K562 (cell line): ENCODE data around the gene MAP3K7. TPM values are rescaled to one million over a fixed set of nuclear protein-coding genes. Genes with fewer than 3 reads are reported as not detected.

Source experiments
- ATAC-seq: fragments of 200-7000 bp; cut with Tn5 transposase; 3 replicates; pipeline ENCODE4 v1.9.1; 2020; ENCODE audit warnings: moderate library complexity
- BruUV-seq: library from RNA; stranded (reverse); fragments of 400-500 nt; replicated peaks from 2 replicates; lab custom pipeline; 2021; lab: Mats Ljungman, UMichigan
- CTCF ChIA-PET: fragments of 300-600 bp; formaldehyde crosslinking; extraction: SDS; loops from one replicate; lab custom pipeline; 2021; ENCODE audit warnings: low intra/inter-chr PET ratio; lab: Yijun Ruan, JAX
- POLR2A ChIA-PET: fragments of 300-600, 350-650 bp; sonication (Branson Sonifier 250); formaldehyde crosslinking; extraction: SDS; loops from one replicate; lab custom pipeline; 2021; ENCODE audit warnings: antibody characterized with exemption, inconsistent platforms; lab: Yijun Ruan, JAX
- DNase-seq, 4 experiments: peaks; one replicate each; pipeline versions ENCODE4 v3.0.0 to v3.0.0-alpha.2; 2011 to 2018; ENCODE audit warnings: low spot score in 3 of 4, mixed read lengths in 3 of 4; ENCODE audit errors: extremely low read depth in 1 of 4
- FAIRE-seq: peaks from 2 replicates; lab custom pipeline; 2011; peaks lifted over from hg19 to GRCh38; lab: Jason Lieb, UNC
- H2AFZ ChIP-seq: 2 replicates; pipeline ENCODE4 v1.6.0; 2011; ENCODE audit warnings: low read depth, low read length, control low read depth, inconsistent platforms
- H3K27ac ChIP-seq: fragments of 200-600 bp; 3 replicates; pipeline ENCODE4 v1.8.0; 2011; ENCODE audit warnings: low read depth, mild to moderate bottlenecking, control low read depth, inconsistent platforms, low read length, moderate library complexity, mixed read lengths; ENCODE audit errors: extremely low read depth
- H3K27me3 ChIP-seq, 2 experiments: fragments of 300-600 bp in 1 of 2; 2 replicates in 1 of 2; 3 replicates in 1 of 2; pipeline versions ENCODE4 v1.6.0 to v1.8.0; 2011; ENCODE audit warnings: inconsistent platforms in 2 of 2, low read length in 2 of 2, mild to moderate bottlenecking in 1 of 2, mixed read lengths in 1 of 2, moderate library complexity in 1 of 2; ENCODE audit not compliant: control insufficient read depth in 2 of 2, insufficient read depth in 2 of 2
- H3K36me3 ChIP-seq: fragments of 300-600 bp; 3 replicates; pipeline ENCODE4 v1.8.0; 2011; ENCODE audit warnings: mild to moderate bottlenecking, low read length, inconsistent platforms; ENCODE audit not compliant: control insufficient read depth, insufficient read depth
- H3K4me1 ChIP-seq, 2 experiments: fragments of 200-600 bp in 1 of 2; replicated peaks in 1 of 2; 2 replicates in 1 of 2; 3 replicates in 1 of 2; pipeline versions ENCODE4 v1.5.1 to v1.8.0; 2011; ENCODE audit warnings: inconsistent platforms in 2 of 2, low read length in 2 of 2, mild to moderate bottlenecking in 1 of 2, mixed read lengths in 1 of 2, moderate library complexity in 1 of 2; ENCODE audit not compliant: control insufficient read depth in 2 of 2, insufficient read depth in 2 of 2
- H3K4me2 ChIP-seq: 2 replicates; pipeline ENCODE4 v1.6.1; 2011; ENCODE audit warnings: low read length, control low read depth, inconsistent platforms, mixed read lengths; ENCODE audit not compliant: insufficient read depth
- H3K4me3 ChIP-seq: fragments of 200-600 bp; sonication (generic), shearing (Covaris generic); 2 replicates; pipeline ENCODE4 v1.5.1; 2016; ENCODE audit warnings: control low read depth, inconsistent platforms
- H3K79me2 ChIP-seq: fragments of 200-600 bp; 3 replicates; pipeline ENCODE4 v1.8.0; 2011; ENCODE audit warnings: low read length, inconsistent platforms; ENCODE audit not compliant: control insufficient read depth, insufficient read depth
- H3K9ac ChIP-seq, 2 experiments: 2 replicates each; pipeline versions ENCODE4 v1.6.0 to v1.6.1; 2011; ENCODE audit warnings: low read depth in 2 of 2, low read length in 2 of 2, control low read depth in 1 of 2, inconsistent platforms in 1 of 2, mild to moderate bottlenecking in 1 of 2, mixed read lengths in 1 of 2; ENCODE audit not compliant: insufficient read depth in 1 of 2
- H3K9me1 ChIP-seq: one replicate; pipeline ENCODE4 v1.6.0; 2011; ENCODE audit warnings: inconsistent platforms, mild to moderate bottlenecking, low read length, moderate library complexity; ENCODE audit not compliant: control insufficient read depth, insufficient read depth
- H3K9me3 ChIP-seq: replicated peaks from 2 replicates; pipeline ENCODE4 v1.5.1; 2011; ENCODE audit warnings: low read depth, low read length, inconsistent platforms; ENCODE audit not compliant: control insufficient read depth, insufficient read depth
- H4K20me1 ChIP-seq: replicated peaks from 2 replicates; pipeline ENCODE4 v1.6.1; 2011; ENCODE audit warnings: low read length, inconsistent platforms, mixed read lengths; ENCODE audit not compliant: control insufficient read depth, insufficient read depth
- ARID3A ChIP-seq: IDR thresholded peaks from 2 replicates; pipeline ENCODE4 v1.6.1; 2012; ENCODE audit warnings: low read depth, low read length, improper control_type of control experiment, borderline replicate concordance
- CEBPG ChIP-seq, 3 experiments: fragments of 200-800 bp in 1 of 3; sonication (Bioruptor generic) in 1 of 3; sonication (generic) in 1 of 3; formaldehyde crosslinking in 1 of 3; IDR thresholded peaks in 2 of 3; conservative IDR thresholded peaks in 1 of 3; 2 replicates each; pipeline versions ENCODE4 v1.6.1 to v1.8.0; 2016 to 2022; ENCODE audit warnings: missing compliant biosample characterization in 2 of 3, missing genetic modification characterization in 2 of 3, mild to moderate bottlenecking in 1 of 3, missing genetic modification reagents in 1 of 3
- GABPB2 ChIP-seq: fragments of 250-450 bp; sonication (Bioruptor Pico); conservative IDR thresholded peaks from 2 replicates; pipeline ENCODE4 v1.5.1; 2021; ENCODE audit warnings: mild to moderate bottlenecking
- KAT2B ChIP-seq: IDR thresholded peaks from one replicate; pipeline ENCODE4 v1.6.1; 2012; ENCODE audit warnings: low read depth, mild to moderate bottlenecking, control low read depth, inconsistent platforms, low read length, moderate library complexity
- MCM7 ChIP-seq, 2 experiments: fragments of 450-650 bp; IDR thresholded peaks; 2 replicates each; pipeline ENCODE4 v1.6.1; 2016 to 2018
- PML ChIP-seq: IDR thresholded peaks from 2 replicates; pipeline ENCODE4 v1.6.1; 2012; ENCODE audit warnings: low read length, inconsistent platforms
- SMAD4 ChIP-seq: fragments of 250-450 bp; sonication (Bioruptor Pico); conservative IDR thresholded peaks from 2 replicates; pipeline ENCODE4 v1.8.0; 2021; ENCODE audit warnings: inconsistent platforms, mild to moderate bottlenecking, moderate library complexity
- TEAD4 ChIP-seq, 2 experiments: sonication (generic) in 1 of 2; formaldehyde crosslinking in 1 of 2; IDR thresholded peaks; 2 replicates each; pipeline versions ENCODE4 v1.6.1 to v1.8.0; 2012 to 2022; ENCODE audit warnings: borderline replicate concordance in 1 of 2, inconsistent platforms in 1 of 2, low read length in 1 of 2, mild to moderate bottlenecking in 1 of 2, missing genetic modification reagents in 1 of 2
- ZBTB7A ChIP-seq: IDR thresholded peaks from 2 replicates; pipeline ENCODE4 v1.6.1; 2011; ENCODE audit warnings: low read depth, mild to moderate bottlenecking, low read length, moderate library complexity, borderline replicate concordance; ENCODE audit not compliant: control insufficient read depth
- ZKSCAN3 ChIP-seq: fragments of 250-450 bp; sonication (Bioruptor Pico); IDR thresholded peaks from 2 replicates; pipeline ENCODE4 v1.4.0; 2020
- ZNF436 ChIP-seq: fragments of 250-450, 450-650 bp; sonication (Bioruptor Pico); formaldehyde crosslinking; IDR thresholded peaks from 2 replicates; pipeline ENCODE4 v1.7.0; 2020; ENCODE audit warnings: mild to moderate bottlenecking
- ZNF75A ChIP-seq: fragments of 450-650 bp; formaldehyde crosslinking; IDR thresholded peaks from 2 replicates; pipeline ENCODE4 v1.4.0; 2020; ENCODE audit warnings: mild to moderate bottlenecking
- WGBS: fragments of 100-300 bp; shearing (Covaris generic); methylation state at CpG from one replicate; pipeline ENCODE4 v1.1.6; 2016; ENCODE audit warnings: low coverage, mixed read lengths; ENCODE audit not compliant: insufficient coverage; ENCODE audit errors: missing lambda C conversion rate; 5-methylcytosine and 5-hydroxymethylcytosine counted together
- in situ Hi-C: fragments of 300-500 bp; cut with MboI; formaldehyde crosslinking; loops from 4 replicates; pipeline ENCODE4 v1.15.0; 2018; ENCODE audit warnings: inconsistent platforms, mixed read lengths
- intact Hi-C: fragments of 100-400 bp; cut with micrococcal nuclease; formaldehyde crosslinking; loops from 2 replicates; pipeline ENCODE4 v1.14.2; 2022
- polyA plus RNA-seq, 8 experiments: library from polyadenylated mRNA; depleted of rRNA in 4 of 8; stranded (reverse) in 5 of 8; unstranded in 3 of 8; fragments of >200 nt; fragmentation: Nextera tagmentation in 2 of 8; fragmentation: Illumina TruSeq in 1 of 8; extraction: Ambion mirVana in 2 of 8; extraction: Trizol in 1 of 8; gene quantifications; 2 replicates each; pipeline versions ENCODE4 v1.2.1 to v1.2.3, GENCODE V29; 2011 to 2014; ENCODE audit warnings: inconsistent platforms in 1 of 8, missing spikeins in 1 of 8
- total RNA-seq, 7 experiments: library from RNA; depleted of rRNA in 6 of 7; stranded (reverse); fragments of >200 nt in 6 of 7; fragmentation: Illumina TruSeq in 2 of 7; extraction: Trizol in 2 of 7; gene quantifications; 2 replicates each; pipeline versions ENCODE4 v1.2.1 to v1.2.3, GENCODE V29; 2011 to 2021; ENCODE audit warnings: low replicate concordance in 1 of 7
- TF ChIP-seq, protein P1 (sequence below): fragments of 200-800 bp; sonication (Bioruptor generic); IDR thresholded peaks from 2 replicates; pipeline ENCODE4 v1.6.1; 2017; ENCODE audit warnings: missing genetic modification characterization, missing compliant biosample characterization
- TF ChIP-seq, protein P2 (sequence below): sonication (generic); formaldehyde crosslinking; IDR thresholded peaks from 2 replicates; pipeline ENCODE4 v1.4.0; 2020; ENCODE audit warnings: mild to moderate bottlenecking, missing genetic modification reagents
- TF ChIP-seq, protein P3 (sequence below): fragments of 450-650 bp; IDR thresholded peaks from 2 replicates; pipeline ENCODE4 v1.6.1; 2018; ENCODE audit warnings: mild to moderate bottlenecking, low read depth; ENCODE audit not compliant: partially characterized antibody

Gene MAP3K7
- total and polyA plus RNA-seq, 9 of the 15 experiments (the other 6 are each of a cell fraction or from before 2014, with no cell fraction given) = 13.4 to 60.9 (median 34.8) TPM

DNA sequence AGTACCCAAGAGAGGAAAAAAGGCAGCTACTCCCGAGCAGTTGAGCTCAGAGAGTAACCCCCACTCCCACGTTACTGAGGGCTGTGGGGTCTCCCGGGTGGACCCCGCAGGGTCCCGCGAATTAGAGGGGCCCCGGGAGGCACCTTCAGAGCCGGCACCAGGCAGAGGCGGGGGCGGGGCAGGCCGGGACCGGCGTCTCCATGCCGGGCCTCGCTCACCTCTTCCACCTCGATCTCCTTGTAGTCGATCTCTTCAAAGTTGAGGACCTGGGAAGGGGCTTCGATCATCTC, 381 bp downstream of the MAP3K7 start:
- POLR2A ChIA-PET = interaction anchor here (0.6 to 1.4 kb wide), 3 partner anchors 11 to 1146 kb away, joined by 3 to 9 read pairs (median 4); no protein-coding TSS in a partner anchor
- ATAC-seq (peak; percentile 64), FAIRE-seq (no peak), DNase-seq (peak in 1 of 4 experiments; percentile 22)
- no peaks in the 10 kb centered on the region for H3K27me3 ChIP-seq
- H4K20me1 ChIP-seq = peaks cover 4% of the 10 kb centered on the region
- H3K4me1 ChIP-seq = peaks cover 0 to 13% of the 10 kb centered on the region in 2 experiments; a peak in 4 of 5 replicates
- peaks cover 14% of the 10 kb centered on the region; the same call in 2 of the 3 replicates for H3K36me3 ChIP-seq
- no TSS peak for BruUV-seq
- WGBS = 1% methylated on average over 18 of the region's 18 CpGs
- peaks cover 55% of the 10 kb centered on the region for H3K79me2 ChIP-seq
- CTCF ChIA-PET = no interaction called here
- no peaks in the 10 kb centered on the region for H3K9me1 ChIP-seq
- intact Hi-C loops = loop anchor here (10.0 kb wide), 1 partner anchor 302 kb away; no protein-coding TSS in a partner anchor
- peak overlapping the region; percentile 97 for H3K27ac ChIP-seq
- H3K9me3 ChIP-seq = no peaks in the 10 kb centered on the region
- H2AFZ ChIP-seq = peak overlapping the region; percentile 88
- H3K4me2 ChIP-seq = peak overlapping the region; percentile 90
- H3K9ac ChIP-seq = peak overlapping the region; percentile 94 to 95
- in situ Hi-C loops = no loop called here
- peak overlapping the region; percentile 98 for H3K4me3 ChIP-seq
- TF ChIP-seq GABPB2 (CRISPR knock-in tag) (no peak), KAT2B (no peak), ZNF436 (no peak), ZKSCAN3 (CRISPR knock-in tag) (no peak), ZBTB7A (0 out of 2 replicates have a peak, but pooled peaks have one; percentile 61), ARID3A (no peak), SMAD4 (no peak), MCM7 (IDR thresholded peaks at IDR 0.05) (no peak), PML (no peak), ZNF75A (CRISPR knock-in tag) (no peak), TEAD4 (IDR thresholded peaks at IDR 0.05; ENCODE audit: low read length) (no peak), TEAD4 (CRISPR knock-in tag; IDR thresholded peaks at IDR 0.05; ENCODE audit: borderline replicate concordance) (no peak), CEBPG (CRISPR knock-in tag; IDR thresholded peaks at IDR 0.05) (no peak), CEBPG (tag; conservative IDR thresholded peaks at IDR 0.05 in 1 of 2, IDR thresholded peaks at IDR 0.05 in 1 of 2) (no peak)
- TF ChIP-seq, protein P1, sequence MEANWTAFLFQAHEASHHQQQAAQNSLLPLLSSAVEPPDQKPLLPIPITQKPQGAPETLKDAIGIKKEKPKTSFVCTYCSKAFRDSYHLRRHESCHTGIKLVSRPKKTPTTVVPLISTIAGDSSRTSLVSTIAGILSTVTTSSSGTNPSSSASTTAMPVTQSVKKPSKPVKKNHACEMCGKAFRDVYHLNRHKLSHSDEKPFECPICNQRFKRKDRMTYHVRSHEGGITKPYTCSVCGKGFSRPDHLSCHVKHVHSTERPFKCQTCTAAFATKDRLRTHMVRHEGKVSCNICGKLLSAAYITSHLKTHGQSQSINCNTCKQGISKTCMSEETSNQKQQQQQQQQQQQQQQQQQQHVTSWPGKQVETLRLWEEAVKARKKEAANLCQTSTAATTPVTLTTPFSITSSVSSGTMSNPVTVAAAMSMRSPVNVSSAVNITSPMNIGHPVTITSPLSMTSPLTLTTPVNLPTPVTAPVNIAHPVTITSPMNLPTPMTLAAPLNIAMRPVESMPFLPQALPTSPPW (CRISPR knock-in tag) = no peak
- TF ChIP-seq, protein P2, sequence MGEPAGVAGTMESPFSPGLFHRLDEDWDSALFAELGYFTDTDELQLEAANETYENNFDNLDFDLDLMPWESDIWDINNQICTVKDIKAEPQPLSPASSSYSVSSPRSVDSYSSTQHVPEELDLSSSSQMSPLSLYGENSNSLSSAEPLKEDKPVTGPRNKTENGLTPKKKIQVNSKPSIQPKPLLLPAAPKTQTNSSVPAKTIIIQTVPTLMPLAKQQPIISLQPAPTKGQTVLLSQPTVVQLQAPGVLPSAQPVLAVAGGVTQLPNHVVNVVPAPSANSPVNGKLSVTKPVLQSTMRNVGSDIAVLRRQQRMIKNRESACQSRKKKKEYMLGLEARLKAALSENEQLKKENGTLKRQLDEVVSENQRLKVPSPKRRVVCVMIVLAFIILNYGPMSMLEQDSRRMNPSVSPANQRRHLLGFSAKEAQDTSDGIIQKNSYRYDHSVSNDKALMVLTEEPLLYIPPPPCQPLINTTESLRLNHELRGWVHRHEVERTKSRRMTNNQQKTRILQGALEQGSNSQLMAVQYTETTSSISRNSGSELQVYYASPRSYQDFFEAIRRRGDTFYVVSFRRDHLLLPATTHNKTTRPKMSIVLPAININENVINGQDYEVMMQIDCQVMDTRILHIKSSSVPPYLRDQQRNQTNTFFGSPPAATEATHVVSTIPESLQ (CRISPR knock-in tag) = 0 out of 2 replicates have a peak, but pooled peaks have one; percentile 25
- TF ChIP-seq, protein P3, sequence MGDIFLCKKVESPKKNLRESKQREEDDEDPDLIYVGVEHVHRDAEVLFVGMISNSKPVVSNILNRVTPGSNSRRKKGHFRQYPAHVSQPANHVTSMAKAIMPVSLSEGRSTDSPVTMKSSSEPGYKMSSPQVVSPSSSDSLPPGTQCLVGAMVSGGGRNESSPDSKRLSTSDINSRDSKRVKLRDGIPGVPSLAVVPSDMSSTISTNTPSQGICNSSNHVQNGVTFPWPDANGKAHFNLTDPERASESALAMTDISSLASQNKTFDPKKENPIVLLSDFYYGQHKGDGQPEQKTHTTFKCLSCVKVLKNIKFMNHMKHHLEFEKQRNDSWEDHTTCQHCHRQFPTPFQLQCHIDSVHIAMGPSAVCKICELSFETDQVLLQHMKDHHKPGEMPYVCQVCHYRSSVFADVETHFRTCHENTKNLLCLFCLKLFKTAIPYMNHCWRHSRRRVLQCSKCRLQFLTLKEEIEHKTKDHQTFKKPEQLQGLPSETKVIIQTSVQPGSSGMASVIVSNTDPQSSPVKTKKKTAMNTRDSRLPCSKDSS = no peak
